Amniotic epithelial cell (primary cell): ENCODE results near the gene TAOK2.

Experiments
- DNase-seq: peaks from one replicate; pipeline ENCODE4 v3.0.0-alpha.2; 2010; ENCODE audit warnings: low read depth

TAOK2 gene

DNA sequence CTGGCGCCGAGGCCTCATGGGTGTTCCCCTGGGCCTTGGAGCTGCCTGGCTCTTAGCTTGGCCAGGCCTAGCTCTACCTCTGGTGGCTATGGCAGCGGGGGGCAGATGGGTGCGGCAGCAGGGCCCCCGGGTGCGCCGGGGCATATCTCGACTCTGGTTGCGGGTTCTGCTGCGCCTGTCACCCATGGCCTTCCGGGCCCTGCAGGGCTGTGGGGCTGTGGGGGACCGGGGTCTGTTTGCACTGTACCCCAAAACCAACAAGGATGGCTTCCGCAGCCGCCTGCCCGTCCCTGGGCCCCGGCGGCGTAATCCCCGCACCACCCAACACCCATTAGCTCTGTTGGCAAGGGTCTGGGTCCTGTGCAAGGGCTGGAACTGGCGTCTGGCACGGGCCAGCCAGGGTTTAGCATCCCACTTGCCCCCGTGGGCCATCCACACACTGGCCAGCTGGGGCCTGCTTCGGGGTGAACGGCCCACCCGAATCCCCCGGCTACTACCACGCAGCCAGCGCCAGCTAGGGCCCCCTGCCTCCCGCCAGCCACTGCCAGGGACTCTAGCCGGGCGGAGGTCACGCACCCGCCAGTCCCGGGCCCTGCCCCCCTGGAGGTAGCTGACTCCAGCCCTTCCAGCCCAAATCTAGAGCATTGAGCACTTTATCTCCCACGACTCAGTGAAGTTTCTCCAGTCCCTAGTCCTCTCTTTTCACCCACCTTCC, 13.9 kb downstream of the TAOK2 start:
- DNase-seq = no peak

DNA sequence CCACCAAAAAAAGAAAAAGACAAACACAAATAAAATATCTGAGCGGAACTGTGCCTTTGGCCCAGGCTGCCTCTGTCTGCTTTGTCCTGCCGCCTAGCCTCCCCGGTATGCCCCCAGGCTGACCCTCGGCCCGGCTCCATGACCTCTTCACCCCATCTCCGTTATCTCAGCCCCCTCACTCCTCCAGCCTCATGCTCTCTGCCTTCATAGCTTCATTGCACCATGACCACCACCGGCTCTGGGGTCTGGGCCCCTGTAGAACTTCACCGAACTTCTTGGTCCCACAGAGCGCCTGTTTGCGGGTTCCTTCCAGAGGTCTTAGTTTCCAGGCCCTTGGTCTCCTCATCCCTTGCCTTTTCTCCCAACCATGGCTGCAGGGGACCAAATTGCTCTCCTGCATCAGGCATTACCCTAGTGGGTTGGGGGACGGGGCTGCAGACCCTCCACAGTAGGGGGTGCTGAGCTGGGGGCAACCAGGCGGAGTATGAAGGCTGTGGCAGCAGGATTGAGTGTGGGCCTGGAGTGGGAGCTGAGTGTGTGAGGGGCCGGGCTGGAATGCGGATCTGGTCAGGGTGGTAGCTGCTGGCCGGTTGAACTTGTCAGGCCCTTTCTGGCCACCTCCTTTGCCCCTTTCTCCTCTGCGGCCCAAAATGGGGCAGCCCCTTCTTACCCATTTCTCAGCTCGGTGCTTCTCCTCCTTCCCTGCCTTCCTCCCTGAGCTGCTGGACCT, 14.8 kb downstream of the TAOK2 start:
- DNase-seq = no peak

DNA sequence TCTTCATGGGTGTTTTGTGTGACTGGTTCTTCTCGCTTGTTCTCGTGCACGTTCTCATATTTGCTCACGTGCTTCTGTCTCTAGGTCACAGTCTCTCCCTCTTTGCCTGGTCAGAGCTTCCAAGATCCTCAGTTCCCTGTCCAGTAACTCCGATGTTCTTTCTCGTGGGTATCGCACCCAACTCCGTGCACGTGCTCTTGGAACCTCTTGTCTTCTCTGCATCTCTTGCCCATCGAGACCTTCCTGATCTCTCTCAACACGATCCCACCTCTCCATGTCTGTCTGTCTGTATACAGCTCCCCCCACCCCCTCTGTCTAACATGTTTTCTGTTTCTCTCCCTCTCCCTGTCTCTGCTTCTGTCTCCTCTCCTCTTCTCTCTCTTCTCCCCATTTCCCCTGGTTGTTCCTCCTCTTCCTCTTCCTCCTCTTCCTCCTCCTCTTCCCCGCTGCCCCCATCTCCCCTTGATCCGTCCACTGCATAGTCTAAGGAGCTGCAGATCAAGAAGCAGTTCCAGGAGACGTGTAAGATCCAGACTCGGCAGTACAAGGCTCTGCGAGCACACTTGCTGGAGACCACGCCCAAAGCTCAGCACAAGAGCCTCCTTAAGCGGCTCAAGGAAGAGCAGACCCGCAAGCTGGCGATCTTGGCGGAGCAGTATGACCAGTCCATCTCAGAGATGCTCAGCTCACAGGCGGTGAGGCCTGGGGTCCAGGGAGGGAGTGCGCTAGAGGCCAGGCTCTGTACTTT, 15.6 kb downstream of the TAOK2 start:
- no peak for DNase-seq

DNA sequence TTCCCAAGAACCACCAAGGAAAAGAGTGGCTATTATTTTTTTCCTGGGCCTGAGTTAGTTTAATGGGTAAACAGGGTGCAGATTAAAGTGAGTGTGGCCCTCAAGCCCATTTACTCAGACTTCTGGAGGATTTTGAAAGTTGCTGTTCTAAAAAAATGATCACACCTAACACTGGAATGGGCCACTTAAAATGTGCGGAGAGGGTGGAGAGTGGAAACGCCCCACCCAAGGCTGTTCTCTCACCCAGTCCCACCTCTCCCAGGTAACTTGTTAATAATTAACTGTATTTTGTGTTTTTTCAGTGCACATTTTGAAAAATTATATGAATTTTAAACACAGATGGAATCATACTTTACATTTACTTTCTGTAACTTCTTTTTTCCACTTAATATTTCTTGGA, 16.4 kb downstream of the TAOK2 start:
- no peak for DNase-seq

DNA sequence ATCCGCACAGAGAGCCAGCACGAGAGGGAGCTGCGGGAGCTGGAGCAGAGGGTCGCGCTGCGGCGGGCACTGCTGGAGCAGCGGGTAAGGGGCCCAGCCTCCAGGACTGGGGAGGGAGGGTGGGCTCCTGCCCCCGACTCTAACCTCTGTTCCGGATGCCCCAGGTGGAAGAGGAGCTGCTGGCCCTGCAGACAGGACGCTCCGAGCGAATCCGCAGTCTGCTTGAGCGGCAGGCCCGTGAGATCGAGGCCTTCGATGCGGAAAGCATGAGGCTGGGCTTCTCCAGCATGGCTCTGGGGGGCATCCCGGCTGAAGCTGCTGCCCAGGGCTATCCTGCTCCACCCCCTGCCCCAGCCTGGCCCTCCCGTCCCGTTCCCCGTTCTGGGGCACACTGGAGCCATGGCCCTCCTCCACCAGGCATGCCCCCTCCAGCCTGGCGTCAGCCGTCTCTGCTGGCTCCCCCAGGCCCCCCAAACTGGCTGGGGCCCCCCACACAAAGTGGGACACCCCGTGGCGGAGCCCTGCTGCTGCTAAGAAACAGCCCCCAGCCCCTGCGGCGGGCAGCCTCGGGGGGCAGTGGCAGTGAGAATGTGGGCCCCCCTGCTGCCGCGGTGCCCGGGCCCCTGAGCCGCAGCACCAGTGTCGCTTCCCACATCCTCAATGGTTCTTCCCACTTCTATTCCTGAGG, 17.4 kb downstream of the TAOK2 start:
- DNase-seq = no peak

DNA sequence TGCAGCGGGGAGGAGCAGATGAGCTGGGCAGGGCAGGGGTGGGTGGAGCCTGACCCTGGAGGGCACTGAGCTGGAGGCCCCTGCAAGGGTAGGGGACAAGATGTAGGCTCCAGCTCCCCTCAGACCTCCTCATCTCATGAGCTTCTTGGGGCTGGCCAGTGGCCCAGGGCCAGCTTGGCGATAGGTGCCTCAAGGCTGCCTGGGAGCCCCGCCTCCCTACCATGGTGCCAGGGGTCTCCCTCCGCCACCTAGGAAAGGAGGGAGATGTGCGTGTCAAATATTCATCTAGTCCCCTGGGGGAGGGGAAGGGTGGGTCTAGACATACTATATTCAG, 17.9 kb downstream of the TAOK2 start:
- DNase-seq = no peak

DNA sequence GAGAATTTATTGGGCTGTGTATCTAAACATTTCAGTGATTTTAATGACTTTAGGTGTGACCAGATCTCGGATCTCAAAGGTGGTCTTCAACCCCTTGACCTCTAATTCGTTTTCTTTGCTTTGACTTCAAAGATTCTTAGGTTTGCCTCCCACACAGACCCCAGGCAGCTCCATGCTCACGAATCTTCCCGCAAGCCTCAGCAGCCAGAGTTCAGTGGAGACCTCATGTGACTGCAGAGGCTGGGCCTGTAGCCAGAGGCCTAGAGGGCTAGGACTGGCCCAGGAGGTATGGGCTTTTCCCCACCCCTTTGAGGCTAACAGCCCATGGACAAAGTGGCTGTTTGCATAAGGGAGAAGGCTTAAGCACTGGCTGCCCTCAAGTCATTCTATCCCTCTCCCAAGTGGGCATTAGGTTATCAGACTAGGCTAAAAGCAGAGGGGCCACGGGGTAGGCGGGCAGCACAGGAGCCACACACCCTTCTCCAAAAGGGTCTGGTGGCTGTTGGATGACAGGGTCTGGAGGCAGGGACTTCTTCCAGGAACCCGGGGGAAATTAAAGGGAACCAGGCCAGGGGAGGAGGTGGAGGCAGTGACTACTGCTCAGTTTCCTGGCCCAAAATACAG, 18.8 kb downstream of the TAOK2 start:
- DNase-seq = peak; percentile 7

DNA sequence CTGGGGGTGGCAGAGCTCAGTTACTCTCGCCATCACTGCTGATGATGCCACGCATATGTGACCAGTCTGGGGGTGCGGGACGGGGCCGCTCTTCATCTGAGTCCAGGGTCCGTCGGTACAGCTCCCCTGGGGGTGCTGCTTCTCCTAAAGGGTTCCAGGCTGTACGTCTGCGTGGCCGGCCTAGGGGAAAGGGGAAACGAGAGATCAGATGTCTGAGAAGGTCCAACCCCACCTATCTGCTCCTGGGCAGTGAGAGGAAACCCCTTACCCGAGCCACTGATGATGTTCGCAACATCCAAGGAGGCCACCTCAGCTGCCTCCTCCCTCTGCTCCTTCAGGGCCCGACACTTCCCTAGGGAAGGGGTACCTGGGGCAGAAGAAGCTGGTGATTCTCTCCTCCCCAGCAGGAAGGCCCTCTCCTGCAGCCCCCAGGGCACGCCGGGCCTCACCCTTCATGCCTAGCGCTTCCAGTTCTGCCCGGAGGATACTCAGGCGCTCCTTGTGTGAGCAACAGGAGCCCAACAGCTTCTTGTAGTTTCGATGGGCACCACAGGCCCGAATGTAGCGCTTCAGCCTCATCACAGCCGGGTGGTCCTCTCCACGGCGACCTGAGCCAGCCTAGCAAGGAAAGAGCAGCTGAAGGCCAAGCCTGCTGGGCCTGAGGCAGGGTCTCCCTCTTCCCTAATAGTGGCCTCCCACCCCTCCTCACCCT, 19.7 kb downstream of the TAOK2 start:
- no peak for DNase-seq

DNA sequence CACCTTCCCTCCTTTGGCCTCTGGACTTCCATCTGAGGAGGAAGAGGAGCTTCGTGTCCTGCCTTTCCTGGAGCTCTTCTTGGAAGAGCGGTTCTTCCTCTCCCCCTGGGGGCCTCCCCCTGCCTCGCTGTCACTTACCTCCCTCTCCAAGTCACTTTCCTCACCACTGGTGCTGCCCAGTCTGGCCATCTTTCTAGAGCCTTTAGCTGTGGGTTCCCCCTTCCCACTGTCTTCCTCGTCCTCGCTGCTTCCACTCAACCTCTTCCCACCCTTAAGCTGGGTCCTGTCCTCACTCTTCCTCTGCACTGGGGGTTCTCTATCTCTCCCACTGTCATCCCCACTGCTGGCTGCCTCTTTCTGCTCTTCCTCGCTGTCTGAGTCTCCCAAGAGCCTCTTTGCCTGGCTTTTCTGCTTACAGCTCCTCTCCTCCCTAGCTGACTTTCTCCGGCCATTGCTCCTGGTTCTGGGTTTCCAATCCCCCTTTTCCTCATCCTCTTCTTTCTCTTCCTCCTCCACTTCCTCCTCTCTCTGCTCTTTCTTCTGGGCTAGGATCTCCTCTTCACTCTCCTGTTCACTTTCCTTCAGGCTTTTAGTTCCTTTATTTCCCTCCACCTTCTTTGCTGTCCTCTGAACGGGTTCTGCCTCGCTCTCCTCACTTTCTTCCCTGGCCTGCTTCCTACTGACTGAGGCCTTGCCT, 20.4 kb downstream of the TAOK2 start:
- no peak for DNase-seq

DNA sequence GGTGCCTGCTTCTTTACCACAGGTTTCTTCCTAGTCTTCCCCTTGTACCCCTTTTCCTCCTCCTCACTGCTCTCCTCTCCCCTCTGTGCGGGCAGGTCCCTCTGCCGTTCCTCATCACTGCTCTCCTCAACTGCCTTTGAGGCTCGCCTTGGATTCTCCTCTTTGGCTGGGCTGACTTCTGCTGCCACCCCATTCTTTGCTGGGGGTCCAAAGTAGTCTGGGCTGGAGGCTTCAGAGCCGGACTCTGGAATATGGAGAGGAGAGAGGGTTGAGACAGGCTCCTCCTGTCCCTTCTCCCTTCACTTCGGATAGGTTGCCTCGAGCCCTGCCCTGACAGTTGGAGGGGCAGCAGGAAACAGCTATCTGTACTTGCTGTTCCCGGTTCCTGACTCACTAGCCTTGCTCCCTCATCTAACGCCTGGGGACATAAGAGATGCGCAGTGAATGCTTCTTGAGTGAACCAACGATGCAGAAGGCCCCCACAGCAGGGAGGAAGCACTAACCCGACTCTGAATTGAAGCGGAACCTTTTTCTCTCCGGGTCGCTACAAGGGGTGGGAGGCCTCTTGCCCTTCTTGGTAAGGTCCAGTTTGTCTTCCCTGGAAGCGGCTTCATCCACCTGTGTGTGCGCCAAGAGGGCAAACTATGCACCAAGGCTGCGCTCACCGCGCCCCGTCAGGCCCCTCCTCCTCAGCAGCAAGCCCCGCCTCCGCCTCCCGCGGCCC, 21.1 kb downstream of the TAOK2 start:
- peak; percentile 31 for DNase-seq

DNA sequence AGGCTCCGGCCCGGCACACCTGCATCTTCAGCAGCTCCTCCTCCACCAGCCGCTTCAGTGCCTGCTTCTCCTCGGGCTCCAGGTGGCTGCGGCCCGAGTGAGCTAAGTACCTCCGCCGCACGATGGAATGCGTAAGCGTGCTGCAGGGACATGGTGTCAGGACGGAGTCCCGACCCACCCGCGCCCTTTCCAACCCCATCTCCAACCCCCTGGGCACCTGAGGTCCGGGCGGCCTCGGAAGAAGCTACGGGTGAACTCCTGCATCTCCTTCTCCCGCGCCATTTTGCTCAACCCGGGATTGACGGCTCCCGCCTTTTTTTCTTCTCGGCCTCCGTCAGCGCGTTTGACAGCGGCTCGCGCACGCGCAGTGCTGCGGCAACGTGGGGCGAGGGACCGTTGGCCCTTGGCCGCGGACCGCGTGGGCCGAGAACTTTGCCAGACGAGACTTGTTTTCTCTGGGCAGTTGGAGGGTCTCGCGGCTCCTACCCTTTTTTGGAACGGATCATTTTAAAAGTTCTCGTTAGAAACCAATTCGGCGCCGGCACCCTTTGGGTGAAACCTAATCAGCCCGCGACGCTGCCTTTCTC, 21.7 kb downstream of the TAOK2 start, which contains the start of gene HIRIP3:
TSS of gene HIRIP3 (minus strand) at position 294 of the 587 bp plus-strand sequence. CDS start at position 282, 12 bp downstream.
- peak; percentile 68 for DNase-seq

DNA sequence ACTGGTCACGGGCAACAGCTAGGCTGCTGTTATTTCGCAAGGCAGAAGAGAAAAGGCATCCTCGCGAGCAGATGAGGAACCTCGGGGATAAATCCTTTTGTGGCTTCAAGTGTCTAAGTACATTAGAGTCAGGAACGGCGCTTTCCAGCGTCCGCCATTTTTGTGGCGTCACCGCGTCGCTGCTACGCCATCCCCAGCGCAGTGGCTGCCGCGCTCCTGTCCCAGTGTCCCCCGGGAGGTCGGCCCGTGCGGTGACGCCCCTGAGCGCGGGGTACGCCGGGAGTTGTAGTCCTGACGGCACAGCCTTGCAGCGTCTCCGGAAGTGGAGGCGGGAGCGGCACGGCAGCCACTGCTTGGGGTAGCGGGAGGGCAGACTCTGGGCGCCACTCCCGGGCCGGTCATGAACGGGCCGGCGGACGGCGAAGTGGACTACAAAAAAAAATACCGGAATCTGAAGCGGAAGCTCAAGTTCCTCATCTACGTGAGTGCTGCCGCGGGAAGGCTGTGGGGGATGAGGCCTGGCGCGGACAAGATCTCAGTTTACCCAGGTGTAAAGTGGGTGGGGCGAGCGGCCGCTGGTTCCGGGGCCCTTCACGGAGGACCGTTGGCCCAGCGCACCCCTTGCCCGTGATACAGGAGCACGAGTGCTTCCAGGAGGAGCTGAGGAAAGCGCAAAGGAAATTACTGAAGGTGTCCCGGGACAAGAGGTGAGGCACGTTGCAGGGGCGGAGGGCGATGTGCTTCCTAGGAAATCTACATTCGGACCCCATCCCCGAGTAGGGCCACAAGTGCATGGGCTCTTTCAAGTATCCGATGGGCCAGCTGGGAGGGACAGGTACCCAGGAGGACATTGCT, 22.5 kb downstream of the TAOK2 start, which contains the start of gene INO80E:
TSS of gene INO80E (plus strand) at position 331 of the 855 bp plus-strand sequence. CDS start at position 401, 70 bp downstream.
- peak; percentile 90 for DNase-seq

DNA sequence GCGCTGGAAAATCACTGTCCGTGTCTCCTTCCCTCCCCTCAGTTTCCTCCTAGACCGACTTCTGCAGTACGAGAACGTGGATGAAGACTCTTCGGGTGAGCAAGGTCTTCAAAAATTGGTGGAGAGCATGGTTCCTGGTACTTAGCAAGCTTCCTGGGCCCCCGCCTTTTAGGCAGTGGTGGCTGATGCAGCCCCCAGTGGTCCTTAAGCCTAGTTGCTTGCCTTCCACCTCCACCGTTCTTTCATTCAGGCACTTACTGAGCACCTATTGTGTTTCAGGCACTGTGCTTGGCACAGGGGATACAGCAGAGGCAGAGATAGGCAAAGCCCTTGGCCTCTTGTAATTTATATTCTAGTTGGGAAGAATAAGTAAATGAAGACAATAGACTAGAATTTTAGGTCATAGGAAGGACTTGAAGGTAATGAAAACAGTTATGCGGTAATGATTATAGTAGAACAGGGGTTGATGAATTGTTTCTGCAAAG, 23.1 kb downstream of the TAOK2 start:
- DNase-seq = no peak

DNA sequence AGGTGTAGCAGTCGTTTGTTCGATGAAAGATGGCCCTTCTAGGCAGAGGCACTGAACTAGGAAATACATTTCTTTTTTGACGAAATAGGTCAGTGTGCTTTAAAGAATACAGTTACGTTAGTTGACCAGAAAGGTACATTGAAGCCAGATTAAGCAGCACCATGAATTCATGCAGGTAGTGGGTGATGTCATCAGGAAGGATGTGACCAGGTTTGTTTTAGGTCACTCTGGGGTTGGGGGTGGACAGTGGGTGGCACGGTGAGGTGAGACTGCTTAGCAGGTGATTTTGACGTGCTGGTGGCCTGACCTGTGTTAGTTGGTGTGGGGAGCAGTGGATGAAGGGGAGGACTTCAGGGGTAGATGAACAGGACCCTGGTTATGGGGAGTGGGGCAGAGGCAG, 25.9 kb downstream of the TAOK2 start:
- DNase-seq = no peak

DNA sequence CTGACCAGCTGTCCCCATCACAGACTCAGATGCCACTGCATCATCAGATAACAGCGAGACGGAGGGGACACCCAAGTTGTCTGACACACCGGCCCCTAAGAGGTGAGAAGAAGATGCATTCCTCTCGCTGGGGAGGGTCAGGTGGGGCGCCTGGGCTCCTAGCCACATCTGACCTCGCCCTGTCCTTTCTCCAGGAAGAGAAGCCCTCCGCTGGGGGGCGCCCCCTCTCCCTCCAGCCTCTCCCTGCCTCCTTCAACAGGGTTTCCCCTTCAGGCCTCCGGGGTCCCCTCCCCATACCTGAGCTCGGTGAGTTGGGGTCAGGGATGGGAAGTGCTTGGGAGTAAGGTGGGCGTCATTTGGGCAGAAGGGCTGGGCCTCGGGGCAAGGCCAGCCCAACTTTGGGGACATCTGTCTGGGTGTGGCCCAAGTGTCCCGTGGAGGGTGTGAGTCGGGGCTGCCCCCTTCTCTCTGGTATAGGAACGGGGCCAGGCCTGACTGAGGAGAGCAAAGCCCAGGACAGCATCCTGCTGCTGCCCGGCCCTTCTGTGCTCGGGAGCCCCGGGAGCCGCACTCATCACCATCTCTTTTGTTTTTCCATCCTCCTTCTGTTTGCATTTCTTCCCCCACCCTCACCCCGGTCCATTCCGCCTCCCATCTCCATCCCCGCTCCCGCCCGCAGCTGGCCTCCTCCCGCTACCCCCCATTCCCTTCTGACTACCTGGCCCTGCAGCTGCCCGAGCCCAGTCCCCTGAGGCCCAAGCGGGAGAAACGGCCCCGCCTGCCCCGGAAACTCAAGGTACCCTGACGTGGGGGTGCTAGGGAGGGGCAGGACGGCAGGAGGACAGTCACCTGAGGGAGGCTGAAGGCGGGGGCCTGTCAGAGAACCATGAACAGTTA, 27.3 kb downstream of the TAOK2 start:
- no peak for DNase-seq

DNA sequence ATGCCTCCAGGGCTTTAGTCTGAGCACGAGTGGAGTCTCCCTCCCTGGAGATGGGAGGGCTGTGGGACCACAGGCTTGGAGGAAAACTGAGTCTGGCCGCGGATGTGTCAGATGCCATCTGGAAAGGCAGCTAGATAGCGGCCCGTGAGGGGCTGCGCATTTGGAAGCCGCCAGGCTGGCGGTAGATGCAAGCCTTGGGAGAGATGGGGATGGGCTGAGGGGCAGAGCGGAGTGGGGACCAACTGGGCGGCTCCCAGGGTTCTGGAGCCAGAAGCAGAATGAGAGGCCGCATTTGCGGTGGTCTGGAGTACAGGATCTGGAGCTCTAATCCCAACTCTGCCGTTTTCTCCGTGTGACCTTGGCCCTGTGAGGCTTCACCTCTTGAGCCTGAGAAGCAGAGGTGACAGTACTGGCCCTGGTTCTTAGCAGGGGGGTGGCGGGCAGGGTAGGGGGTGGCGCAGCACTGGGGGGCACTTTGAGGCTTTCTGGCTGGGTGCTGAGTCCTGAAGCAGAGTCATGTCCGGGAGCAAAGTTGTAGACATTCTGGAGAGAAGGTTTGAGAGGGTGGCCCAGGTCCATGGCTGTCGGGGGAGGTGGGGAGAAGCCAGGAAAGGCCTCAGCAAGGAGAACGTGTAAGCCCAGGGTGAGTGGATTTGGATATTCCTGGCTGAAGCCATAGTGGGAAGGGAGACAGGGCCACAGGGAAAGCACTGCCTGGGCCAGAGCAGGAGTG, 29.1 kb downstream of the TAOK2 start:
- DNase-seq = no peak
